Measurements from ENCODE around the gene MC3R.

MC3R gene

DNA sequence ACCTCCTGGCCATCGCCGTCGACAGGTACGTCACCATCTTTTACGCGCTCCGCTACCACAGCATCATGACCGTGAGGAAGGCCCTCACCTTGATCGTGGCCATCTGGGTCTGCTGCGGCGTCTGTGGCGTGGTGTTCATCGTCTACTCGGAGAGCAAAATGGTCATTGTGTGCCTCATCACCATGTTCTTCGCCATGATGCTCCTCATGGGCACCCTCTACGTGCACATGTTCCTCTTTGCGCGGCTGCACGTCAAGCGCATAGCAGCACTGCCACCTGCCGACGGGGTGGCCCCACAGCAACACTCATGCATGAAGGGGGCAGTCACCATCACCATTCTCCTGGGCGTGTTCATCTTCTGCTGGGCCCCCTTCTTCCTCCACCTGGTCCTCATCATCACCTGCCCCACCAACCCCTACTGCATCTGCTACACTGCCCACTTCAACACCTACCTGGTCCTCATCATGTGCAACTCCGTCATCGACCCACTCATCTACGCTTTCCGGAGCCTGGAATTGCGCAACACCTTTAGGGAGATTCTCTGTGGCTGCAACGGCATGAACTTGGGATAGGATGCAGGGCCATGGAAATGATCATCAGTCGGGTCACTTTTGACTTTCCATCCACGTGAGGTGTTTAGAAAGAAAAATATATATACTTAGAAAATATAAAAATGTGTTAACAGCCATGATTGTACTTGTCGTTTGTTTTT is 868 bp downstream of the MC3R start:
- FAIRE-seq (peak; percentile 99), DNase-seq (ENCODE audit: low spot score) (peak; percentile 81)

DNA sequence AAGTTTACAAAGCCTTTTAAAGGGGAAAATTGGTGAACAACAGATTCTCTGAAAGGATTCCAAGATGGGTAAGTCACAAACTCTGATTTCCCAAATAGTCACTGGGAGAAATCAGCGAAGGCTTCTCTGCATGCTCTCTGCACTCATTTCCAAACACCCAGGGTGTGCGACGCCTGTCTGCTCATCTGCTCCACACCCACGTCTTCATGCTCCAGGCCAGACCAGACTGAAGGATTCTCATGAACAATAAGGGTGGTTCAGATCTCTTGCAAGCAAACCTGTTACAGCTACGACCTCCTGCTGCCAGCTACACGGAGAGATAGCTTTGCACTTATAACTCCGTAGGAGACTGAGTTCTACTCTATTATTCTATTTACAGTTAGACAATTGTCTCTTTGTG is 1.4 kb downstream of the MC3R start:
- no peak for FAIRE-seq
- no peak for DNase-seq (ENCODE audit: low spot score)

DNA sequence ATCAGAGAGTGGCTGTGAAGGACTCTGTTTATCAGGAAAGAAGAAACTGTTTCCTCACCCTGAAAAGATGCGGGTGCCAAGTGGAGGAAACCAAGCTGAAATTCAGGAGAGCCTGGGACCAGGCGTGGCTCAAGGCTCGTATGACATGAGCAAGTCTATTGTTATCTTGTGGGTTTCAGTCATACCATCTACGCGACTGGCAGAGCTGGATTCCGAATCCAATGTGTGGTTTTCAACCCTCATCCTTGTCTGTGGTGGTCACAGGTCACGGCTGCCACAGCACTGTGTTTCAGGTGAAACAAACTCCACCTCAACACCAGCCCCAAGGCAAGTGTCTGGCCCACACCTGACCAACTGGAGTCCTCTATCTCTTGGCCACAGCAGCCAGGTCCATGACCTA is 9.1 kb downstream of the MC3R start:
- FAIRE-seq = peak; percentile 93
- peak; percentile 56 for DNase-seq (ENCODE audit: low spot score)

DNA sequence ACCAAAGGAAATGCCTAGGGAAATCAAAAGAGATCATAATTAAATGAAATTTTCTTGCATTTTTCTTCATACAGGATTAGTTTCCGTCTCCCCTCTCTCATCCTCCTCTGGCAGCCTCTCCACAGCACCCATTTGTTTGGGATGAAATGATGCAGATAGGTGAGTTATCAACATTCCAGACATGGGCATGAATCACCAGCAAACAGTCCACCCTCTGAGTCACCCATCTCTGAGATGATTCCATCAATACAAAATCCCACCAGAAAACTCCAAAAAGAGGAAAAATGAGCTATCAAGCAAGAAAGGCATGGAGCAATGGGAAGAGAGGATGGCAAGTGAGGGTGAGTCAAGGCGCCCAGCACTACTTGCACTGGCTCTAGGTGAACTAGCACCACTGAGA is 11.4 kb downstream of the MC3R start:
- peak; percentile 82 for DNase-seq (ENCODE audit: low spot score)

DNA sequence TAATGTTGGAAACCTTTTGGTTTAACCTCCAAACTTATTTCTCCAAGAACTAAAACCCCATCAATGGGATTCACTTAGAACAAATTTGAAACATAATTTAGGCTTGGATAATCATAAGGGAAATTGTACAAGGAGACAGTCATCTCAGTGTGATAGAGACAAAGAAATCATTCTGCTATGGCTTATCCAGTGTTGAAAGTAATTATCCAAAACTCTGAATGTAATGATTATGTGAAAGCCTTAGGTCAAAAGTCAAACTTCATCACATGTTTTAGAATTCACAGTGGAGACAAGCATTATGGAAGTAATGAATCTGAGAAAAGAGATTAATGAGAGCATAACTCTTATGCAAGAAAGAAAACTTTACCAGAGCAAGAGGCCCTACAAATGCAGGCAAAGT is 20.0 kb downstream of the MC3R start:
- DNase-seq (ENCODE audit: low spot score) = no peak
- no peak for FAIRE-seq

More for the DNA sequence above, 11.4 kb downstream of the MC3R start:
- peak; percentile 97 for FAIRE-seq

DNA sequence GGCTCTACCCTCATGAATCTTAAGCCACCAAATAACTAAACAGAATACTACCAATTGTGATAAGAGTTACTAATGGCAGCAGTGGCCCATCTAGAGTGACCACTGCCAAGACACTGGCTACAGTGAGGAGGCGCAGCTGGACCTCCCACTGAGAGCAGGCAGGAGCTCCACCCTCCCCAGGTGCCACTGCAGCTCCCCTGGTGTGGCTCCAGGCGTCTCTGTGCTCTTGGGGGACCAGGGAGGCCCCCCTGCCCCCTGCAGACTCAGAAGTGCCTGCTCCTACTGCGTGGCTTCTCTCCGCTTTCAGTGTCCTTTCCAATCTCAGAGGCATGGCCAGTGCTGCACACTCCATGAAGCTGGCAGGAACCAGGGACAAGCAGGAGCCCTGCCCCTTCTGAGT is 23.4 kb downstream of the MC3R start:
- FAIRE-seq (no peak), DNase-seq (ENCODE audit: low spot score) (no peak)

DNA sequence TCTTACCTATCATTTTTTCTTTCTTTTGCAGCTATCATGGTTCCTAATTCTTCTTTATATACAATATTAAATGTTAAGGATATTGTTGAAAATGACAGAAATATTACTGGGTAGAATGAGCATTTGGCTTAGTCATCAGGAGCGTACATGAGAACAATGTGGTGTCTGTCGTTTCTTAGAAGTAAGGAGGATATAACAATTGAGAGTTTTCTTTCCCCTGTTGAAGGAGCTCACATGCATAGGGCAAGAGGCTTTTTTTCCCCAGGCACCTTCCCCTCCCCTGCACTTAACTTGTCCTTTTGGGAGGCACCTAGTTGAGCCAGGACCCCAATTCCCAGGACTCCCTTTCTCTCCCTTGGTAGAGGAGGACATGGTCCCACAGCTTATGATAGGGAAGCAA is 25.0 kb downstream of the MC3R start:
- DNase-seq (ENCODE audit: low spot score) (no peak), FAIRE-seq (no peak)

DNA sequence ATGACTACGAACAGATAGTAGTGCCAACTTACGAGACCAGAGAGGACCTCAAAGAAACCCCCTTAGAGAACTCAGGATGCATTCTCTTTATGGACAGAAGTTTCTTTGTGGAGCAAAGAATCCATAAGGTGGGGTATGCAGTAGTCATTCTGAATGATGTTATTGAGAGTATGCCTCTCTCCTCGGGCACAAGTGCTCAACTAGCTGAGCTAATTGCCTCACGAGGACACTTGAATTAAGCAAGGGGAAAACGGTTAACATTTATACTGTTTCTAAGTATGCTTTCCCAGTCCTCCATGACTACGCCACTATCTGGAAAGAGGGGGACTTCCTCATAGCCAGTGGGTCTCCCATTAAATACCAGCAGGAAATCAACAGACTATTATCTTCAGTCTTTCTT is 25.6 kb downstream of the MC3R start:
- DNase-seq (ENCODE audit: low spot score) = no peak
- no peak for FAIRE-seq

DNA sequence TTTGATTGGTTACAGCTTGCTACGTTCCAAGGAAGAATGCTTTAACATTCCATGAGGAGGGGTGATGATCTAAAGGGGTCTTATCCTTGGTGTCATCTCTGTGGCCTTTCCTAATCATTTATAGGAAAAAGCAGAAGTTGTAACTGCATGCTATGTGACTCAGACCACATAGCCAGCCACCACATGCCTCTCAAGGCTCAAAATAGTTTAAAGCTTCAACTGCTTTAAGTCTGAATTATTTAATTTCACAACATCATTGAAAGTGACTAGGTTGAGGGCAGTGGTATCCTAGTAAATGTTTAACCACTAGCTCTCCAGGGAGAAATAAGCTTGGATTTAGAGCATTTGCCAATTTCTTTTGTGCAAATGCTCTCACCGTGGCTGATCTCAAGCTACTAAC is 29.7 kb downstream of the MC3R start:
- no peak for FAIRE-seq
- no peak for DNase-seq (ENCODE audit: low spot score)

DNA sequence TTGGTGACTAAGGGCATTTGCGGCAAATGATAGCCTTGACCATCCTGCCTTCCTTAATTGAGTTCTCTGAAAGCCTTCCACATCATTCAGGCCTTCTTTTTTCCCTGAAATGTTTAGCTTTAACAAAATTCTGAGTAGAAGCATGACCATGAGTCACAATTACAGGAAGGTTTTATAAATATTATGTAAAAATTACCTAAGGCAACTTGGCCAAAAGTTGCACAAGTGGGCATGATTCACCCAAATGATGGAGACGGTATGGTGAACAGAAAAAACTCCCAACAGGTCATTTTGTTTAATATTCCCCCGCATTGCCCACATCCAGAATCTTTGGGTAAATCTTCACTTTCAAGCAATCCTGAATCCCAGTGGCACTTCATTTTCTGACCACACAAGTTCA is 37.0 kb downstream of the MC3R start:
- DNase-seq (ENCODE audit: low spot score) (no peak), FAIRE-seq (no peak)

DNA sequence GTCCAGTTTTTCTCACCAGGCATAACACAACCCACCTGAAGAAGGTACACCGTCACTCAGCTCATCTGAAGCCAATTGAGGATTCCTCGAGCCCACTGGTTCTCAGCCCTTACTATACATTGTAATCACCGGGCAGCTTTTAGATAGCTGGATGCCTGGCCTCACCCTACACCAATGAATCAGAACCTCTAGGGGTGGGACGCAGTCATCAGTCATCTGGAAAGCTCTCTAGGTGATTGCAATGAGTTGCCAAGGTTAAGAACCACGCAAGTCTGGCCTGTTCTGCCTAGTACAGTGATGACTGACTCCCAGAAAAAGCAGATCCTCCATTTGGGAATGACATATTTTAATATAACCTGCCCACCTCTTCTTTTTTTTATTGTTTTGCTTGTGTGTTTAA is 41.1 kb downstream of the MC3R start:
- DNase-seq (ENCODE audit: low spot score) (no peak), FAIRE-seq (no peak)

DNA sequence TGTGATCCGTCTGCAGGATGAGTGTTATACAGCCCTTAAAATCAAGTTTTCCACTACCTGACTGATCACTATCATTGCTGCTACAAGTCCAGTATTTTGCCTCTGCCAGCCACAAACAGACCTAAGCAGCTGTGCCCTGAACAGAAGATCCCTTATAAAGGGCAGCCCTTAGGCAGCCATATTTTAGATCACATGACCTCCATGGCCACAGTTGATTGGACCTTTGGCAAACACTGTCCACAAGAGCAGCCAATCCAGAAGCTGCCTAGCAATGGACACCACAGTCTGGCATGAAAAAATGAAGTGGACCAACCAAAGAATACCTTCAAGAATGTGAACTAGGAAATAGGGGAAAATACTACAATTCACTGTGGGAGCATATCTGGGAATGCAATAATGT is 50.8 kb downstream of the MC3R start:
- FAIRE-seq = peak; percentile 86

More for the DNA sequence above, 50.8 kb downstream of the MC3R start:
- DNase-seq (ENCODE audit: low spot score) = no peak
